Peyer's patch (tissue), 4 donors: Measurements from ENCODE around the gene HPSE2.

ENCODE experiments used
- POLR2A ChIP-seq, 2 donors: fragments of 450-650 bp; IDR thresholded peaks; one replicate each; pipeline ENCODE4 v1.5.1; 2017; ENCODE audit warnings: antibody characterized with exemption in 2 of 2, mild to moderate bottlenecking in 2 of 2, moderate library complexity in 2 of 2
- TF ChIP-seq, protein P1 (sequence below), 6 experiments: fragments of 450-650 bp in 4 of 6; fragments of 200-600 bp in 2 of 6; sonication (generic) in 1 of 6; IDR thresholded peaks; one replicate each; pipeline ENCODE4 v1.5.1; 2017 to 2019; ENCODE audit warnings: antibody characterized with exemption in 6 of 6, mild to moderate bottlenecking in 3 of 6, moderate library complexity in 1 of 6

DNA sequence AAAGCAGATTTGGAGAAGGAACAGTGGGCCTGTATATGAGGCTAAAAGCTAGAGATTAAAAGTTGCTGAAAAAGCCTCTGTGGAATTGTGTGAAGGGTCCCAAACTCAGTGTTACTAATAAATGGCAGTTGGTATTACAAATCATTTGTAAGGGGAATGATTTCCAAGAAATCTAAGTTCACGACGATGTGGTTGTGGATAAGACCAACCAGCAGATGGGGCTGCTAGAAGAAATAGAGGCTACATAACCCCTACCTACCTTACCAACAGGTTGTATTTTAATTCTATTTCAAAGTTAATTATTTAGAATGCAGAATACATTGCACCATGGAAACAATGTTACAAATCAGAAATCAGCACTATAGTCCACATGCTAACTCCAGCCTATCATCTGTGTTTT, 377.1 kb downstream of the HPSE2 start:
- TF ChIP-seq, protein P1, sequence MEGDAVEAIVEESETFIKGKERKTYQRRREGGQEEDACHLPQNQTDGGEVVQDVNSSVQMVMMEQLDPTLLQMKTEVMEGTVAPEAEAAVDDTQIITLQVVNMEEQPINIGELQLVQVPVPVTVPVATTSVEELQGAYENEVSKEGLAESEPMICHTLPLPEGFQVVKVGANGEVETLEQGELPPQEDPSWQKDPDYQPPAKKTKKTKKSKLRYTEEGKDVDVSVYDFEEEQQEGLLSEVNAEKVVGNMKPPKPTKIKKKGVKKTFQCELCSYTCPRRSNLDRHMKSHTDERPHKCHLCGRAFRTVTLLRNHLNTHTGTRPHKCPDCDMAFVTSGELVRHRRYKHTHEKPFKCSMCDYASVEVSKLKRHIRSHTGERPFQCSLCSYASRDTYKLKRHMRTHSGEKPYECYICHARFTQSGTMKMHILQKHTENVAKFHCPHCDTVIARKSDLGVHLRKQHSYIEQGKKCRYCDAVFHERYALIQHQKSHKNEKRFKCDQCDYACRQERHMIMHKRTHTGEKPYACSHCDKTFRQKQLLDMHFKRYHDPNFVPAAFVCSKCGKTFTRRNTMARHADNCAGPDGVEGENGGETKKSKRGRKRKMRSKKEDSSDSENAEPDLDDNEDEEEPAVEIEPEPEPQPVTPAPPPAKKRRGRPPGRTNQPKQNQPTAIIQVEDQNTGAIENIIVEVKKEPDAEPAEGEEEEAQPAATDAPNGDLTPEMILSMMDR (IDR thresholded peaks at IDR 0.05): no peak
- TF ChIP-seq POLR2A (IDR thresholded peaks at IDR 0.05): no peak
